OCI-LY1 (cell line): ENCODE data around the gene KRTAP5-3.

ENCODE experiments used
- H2AFZ ChIP-seq: fragments of 200-600 bp; sonication (generic), shearing (Covaris generic); 2 replicates; pipeline ENCODE4 v1.6.0; 2014; ENCODE audit warnings: antibody characterized with exemption, mild to moderate bottlenecking, low read length
- H3F3A ChIP-seq: fragments of 200-600 bp; sonication (generic), shearing (Covaris generic); 2 replicates; pipeline ENCODE4 v1.6.0; 2014; ENCODE audit warnings: mild to moderate bottlenecking, antibody characterized with exemption, low read length, moderate library complexity; ENCODE audit not compliant: insufficient read depth
- H3K27ac ChIP-seq: fragments of 200-600 bp; sonication (generic); 2 replicates; pipeline ENCODE4 v1.5.1; 2014; ENCODE audit warnings: low read length, mixed run types, mild to moderate bottlenecking, low read depth; ENCODE audit not compliant: poor library complexity, severe bottlenecking
- H3K27me3 ChIP-seq: fragments of 200-600 bp; sonication (generic); 2 replicates; pipeline ENCODE4 v1.6.0; 2014; ENCODE audit warnings: antibody characterized with exemption, mild to moderate bottlenecking, low read length, moderate library complexity; ENCODE audit not compliant: insufficient read depth
- H3K36me3 ChIP-seq: fragments of 200-600 bp; sonication (generic); 2 replicates; pipeline ENCODE4 v1.6.1; 2014; ENCODE audit warnings: mild to moderate bottlenecking, antibody characterized with exemption, low read length, moderate library complexity, mixed read lengths; ENCODE audit not compliant: insufficient read depth
- H3K4me1 ChIP-seq: fragments of 200-600 bp; sonication (generic); 2 replicates; pipeline ENCODE4 v1.5.1; 2014; ENCODE audit warnings: mild to moderate bottlenecking, low read length, moderate library complexity; ENCODE audit not compliant: insufficient read depth, severe bottlenecking
- H3K4me2 ChIP-seq: fragments of 200-600 bp; sonication (generic), shearing (Covaris generic); 2 replicates; pipeline ENCODE4 v1.6.1; 2014; ENCODE audit warnings: low read length
- H3K4me3 ChIP-seq: fragments of 200-600 bp; sonication (generic); 2 replicates; pipeline ENCODE4 v1.5.1; 2014; ENCODE audit warnings: low read length, low read depth, mild to moderate bottlenecking, mixed read lengths; ENCODE audit not compliant: poor library complexity, severe bottlenecking
- H3K79me2 ChIP-seq: fragments of 200-600 bp; shearing (Covaris generic); 2 replicates; pipeline ENCODE4 v1.6.1; 2016; ENCODE audit warnings: mixed run types, low read length, mixed read lengths; ENCODE audit not compliant: insufficient read depth
- H3K9ac ChIP-seq: fragments of 200-600 bp; sonication (generic), shearing (Covaris generic); 2 replicates; pipeline ENCODE4 v1.6.1; 2014; ENCODE audit warnings: mild to moderate bottlenecking, low read length, mixed read lengths
- H3K9me2 ChIP-seq: fragments of 200-600 bp; sonication (generic), shearing (Covaris generic); 2 replicates; pipeline ENCODE4 v1.6.1; 2014; ENCODE audit warnings: low read depth, mild to moderate bottlenecking, low read length, mixed read lengths
- H3K9me3 ChIP-seq: fragments of 200-600 bp; shearing (Covaris generic); 2 replicates; pipeline ENCODE4 v1.6.1; 2014; ENCODE audit warnings: low read length, mixed read lengths
- H4K20me1 ChIP-seq: fragments of 200-600 bp; sonication (generic), shearing (Covaris generic); 2 replicates; pipeline ENCODE4 v1.6.0; 2016; ENCODE audit warnings: mild to moderate bottlenecking, low read length; ENCODE audit not compliant: insufficient read depth
- EZH2 ChIP-seq: fragments of 200-600 bp; sonication (generic), shearing (Covaris generic); IDR thresholded peaks from 2 replicates; pipeline ENCODE4 v1.8.0; 2017; ENCODE audit warnings: borderline replicate concordance, mixed run types, mild to moderate bottlenecking, antibody characterized with exemption, low read length, moderate library complexity, mixed read lengths
- TF ChIP-seq, protein P1 (sequence below): fragments of 200-600 bp; sonication (generic), shearing (Covaris generic); IDR thresholded peaks from 2 replicates; pipeline ENCODE4 v1.5.1; 2017; ENCODE audit warnings: mild to moderate bottlenecking, antibody characterized with exemption, low read length, moderate library complexity, mixed read lengths

KRTAP5-3 gene

DNA sequence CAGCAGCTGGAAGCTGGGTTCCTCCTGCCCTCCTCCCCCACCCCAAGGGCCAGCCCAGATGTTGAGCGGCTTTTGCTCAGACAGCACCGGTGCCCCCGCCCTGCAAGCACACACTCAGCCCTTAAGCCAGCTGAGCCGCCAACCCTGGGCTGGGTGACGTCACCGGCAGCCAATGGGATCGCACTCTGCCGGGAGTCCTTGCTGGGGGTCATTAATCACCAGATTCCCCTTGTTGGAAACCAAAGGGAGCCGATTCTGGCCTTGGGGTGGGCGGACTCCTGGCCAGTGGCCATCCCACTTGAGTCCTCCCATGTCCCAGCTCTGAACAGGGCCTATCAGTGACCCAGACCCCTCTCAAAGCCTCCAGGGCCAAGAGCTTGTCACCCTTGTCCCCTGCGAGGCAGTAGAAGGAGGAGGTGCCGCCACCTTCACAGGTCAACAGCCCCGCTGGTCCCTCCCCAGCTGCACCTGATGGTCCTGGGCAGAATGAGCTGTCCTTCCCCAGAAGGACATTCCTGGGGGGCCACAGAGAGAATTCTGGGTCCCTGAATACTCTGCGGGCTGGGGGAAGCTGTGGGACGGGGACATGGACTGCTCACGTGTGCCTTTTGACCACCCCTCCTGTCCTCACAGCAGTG lies 43.6 kb downstream of the KRTAP5-3 start:
- no peaks in the 10 kb centered on the region for H3K9me3 ChIP-seq
- TF ChIP-seq EZH2 = no peak
- TF ChIP-seq, protein P1, sequence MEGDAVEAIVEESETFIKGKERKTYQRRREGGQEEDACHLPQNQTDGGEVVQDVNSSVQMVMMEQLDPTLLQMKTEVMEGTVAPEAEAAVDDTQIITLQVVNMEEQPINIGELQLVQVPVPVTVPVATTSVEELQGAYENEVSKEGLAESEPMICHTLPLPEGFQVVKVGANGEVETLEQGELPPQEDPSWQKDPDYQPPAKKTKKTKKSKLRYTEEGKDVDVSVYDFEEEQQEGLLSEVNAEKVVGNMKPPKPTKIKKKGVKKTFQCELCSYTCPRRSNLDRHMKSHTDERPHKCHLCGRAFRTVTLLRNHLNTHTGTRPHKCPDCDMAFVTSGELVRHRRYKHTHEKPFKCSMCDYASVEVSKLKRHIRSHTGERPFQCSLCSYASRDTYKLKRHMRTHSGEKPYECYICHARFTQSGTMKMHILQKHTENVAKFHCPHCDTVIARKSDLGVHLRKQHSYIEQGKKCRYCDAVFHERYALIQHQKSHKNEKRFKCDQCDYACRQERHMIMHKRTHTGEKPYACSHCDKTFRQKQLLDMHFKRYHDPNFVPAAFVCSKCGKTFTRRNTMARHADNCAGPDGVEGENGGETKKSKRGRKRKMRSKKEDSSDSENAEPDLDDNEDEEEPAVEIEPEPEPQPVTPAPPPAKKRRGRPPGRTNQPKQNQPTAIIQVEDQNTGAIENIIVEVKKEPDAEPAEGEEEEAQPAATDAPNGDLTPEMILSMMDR = no peak
- H3K36me3 ChIP-seq = no peaks in the 10 kb centered on the region
- no peak overlapping the region for H3K4me2 ChIP-seq
- no peaks in the 10 kb centered on the region for H3K4me1 ChIP-seq
- no peaks in the 10 kb centered on the region for H3K79me2 ChIP-seq
- H3K9ac ChIP-seq = no peak overlapping the region
- H2AFZ ChIP-seq = no peak overlapping the region
- no peaks in the 10 kb centered on the region for H3F3A ChIP-seq
- no peak overlapping the region for H3K27ac ChIP-seq
- H3K9me2 ChIP-seq = no peaks in the 10 kb centered on the region
- H3K4me3 ChIP-seq = no peak overlapping the region
- H4K20me1 ChIP-seq = no peaks in the 10 kb centered on the region
- H3K27me3 ChIP-seq = peaks cover 16% of the 10 kb centered on the region; the same call in 1 of the 2 replicates

DNA sequence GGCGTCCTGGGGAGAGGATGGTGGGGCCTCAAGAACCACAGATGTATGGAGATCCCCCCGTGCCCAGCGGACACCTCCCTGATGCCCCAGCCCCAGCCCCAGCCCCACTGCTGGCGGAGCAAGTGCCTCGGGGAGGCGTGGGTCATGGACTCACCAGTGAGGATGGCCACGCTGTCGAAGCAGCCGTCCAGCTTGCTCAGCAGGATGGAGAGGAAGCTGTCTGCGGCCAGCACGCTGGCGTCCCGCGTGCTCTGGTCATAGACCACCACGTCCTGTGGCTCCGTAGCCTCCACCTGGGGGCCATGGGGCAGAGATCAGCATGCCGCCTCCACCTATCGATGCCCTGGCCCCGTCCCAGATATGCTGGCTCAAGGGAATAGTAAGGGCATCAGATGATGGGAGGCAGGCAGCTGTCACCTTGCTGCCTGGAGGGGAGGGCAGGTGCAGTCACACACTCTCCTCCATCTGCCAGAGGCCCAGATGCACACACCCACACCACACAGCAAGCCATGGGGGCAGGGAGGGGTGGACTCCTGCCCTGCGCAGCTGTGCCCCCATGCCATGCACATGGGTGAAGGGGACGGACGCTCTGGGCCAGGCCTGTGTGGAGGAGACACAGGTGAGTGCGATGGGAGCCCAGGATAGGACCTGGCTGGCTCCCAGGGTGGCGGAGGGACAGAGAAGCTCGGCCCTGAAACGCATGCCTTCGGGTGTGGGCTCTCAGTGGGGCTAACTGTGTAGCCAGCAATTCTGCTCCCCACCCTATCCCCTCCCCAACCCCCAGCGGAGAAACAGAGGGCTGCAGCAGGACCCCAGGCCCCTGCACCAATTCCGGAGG lies 44.3 kb downstream of the KRTAP5-3 start:
- Histone ChIP-seq H3K4me2 (no peak overlapping the region), H3K9ac (no peak overlapping the region), H3K9me3 (no peaks in the 10 kb centered on the region), H3K79me2 (no peaks in the 10 kb centered on the region), H3K27ac (no peak overlapping the region), H3K9me2 (no peaks in the 10 kb centered on the region), H3K36me3 (no peaks in the 10 kb centered on the region), H3K4me3 (no peak overlapping the region), H3K4me1 (no peaks in the 10 kb centered on the region), H2AFZ (no peak overlapping the region), H4K20me1 (no peaks in the 10 kb centered on the region), H3K27me3 (peaks cover 17% of the 10 kb centered on the region; the same call in 1 of the 2 replicates), H3F3A (no peaks in the 10 kb centered on the region)
- TF ChIP-seq, protein P1 = no peak
- no peak for TF ChIP-seq EZH2

DNA sequence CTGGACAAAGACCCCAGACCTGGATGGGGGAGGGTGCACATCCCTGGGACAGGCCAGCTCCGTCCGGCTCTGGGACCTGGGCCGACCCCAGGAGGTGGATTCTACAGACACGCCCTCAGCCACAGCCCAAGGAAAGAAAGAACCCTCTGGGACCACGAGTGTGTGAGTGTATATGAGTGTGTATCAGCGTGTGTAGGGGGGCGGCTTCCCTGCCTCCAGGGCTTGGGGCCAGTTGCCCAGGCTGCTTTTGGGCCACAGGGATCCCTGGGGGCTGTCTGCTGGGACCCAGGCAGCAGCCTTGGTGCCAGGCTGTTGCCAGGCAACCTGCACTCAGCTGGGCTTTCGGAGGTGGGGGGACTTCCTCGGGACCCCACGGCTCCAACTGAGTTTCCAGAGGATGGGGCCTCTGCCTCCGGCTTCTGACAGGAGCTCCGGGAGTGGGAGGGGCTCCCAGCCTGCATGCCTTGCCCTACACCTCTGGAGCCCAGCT lies 45.1 kb downstream of the KRTAP5-3 start:
- Histone ChIP-seq H3K4me1 (no peaks in the 10 kb centered on the region), H3K27me3 (peaks cover 17% of the 10 kb centered on the region; the same call in 1 of the 2 replicates), H3K9me2 (no peaks in the 10 kb centered on the region), H3K4me3 (no peak overlapping the region), H2AFZ (no peak overlapping the region), H3K4me2 (no peak overlapping the region), H3K27ac (no peak overlapping the region), H3F3A (no peaks in the 10 kb centered on the region), H3K9ac (no peak overlapping the region), H3K79me2 (no peaks in the 10 kb centered on the region), H4K20me1 (no peaks in the 10 kb centered on the region), H3K9me3 (no peaks in the 10 kb centered on the region), H3K36me3 (no peaks in the 10 kb centered on the region)
- TF ChIP-seq, protein P1 = no peak
- TF ChIP-seq EZH2 = no peak
